ENCODE measurements around the gene SCP2. TPM values are rescaled to one million over a fixed set of nuclear protein-coding genes. Genes with fewer than 3 reads are reported as not detected.
A peak's percentile ranks its signal among the peaks of the same experiment; 100 is the strongest.

Gene SCP2
- total RNA-seq, 1 experiment from 2014 or later, result 59.3 TPM

DNA sequence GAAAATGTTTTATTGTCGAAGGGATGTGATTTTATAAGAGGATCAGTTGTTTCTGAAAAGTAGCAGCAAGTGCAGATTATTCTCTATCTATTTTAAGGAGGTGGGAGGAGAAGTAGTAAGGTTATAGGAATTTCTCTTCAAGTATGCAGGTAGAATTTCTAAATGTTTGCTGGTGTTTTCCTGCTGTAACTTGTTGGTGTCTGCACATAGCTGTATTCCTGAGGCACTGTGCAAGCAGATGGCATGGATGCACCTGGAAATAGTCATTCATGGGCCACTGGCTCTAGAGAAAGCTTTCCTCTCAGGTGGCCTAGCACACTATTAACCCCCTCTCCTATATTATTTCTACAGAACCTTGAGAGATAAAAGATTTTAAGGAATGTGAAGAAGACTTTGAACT lies 104.7 kb downstream of the SCP2 start:
- DNase-seq (ENCODE audit: low read depth), result no peak

DNA sequence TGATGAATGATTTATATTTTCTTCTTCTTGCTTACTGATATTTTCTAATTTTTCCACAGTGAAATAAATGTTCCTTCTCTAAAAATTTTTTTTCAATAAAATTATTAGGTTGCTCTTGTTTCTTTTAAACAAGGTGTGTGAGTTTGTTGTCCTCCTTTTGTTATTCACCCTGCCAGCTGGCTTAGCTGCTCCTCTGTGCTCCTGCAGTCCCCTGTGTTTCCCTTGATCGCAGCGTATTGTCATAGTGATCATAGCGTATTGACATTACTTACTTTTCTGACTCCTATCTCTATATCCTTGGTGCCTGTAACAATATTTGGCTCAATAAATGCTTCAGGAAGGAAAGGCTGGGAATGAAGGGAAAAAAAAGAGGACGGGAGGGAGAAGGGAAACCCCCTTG lies 110.1 kb downstream of the SCP2 start:
- DNase-seq (ENCODE audit: low read depth), result no peak

GRCh38 chr1:53038566-53038965 lies 111.5 kb downstream of the SCP2 start:
- no peak for DNase-seq (ENCODE audit: low read depth)

DNA sequence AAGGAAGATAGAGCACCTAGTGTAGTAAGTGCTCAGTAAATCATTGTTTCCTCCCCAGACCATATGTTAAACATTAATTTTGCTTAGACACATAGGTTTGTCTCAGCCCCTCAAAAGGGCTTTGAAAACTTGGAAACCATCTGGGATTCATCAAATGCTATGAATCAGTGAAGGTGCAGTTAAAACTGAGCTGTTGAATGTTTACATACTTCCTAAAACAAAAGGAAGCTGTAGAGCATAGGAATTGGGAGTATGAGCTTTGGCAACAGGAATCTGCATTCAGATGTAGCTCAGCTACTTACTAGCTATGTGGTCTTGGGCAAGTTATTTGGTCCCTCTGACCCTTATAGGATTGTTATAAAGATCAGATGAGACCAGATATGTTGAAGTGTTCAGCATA lies 116.2 kb downstream of the SCP2 start:
- no peak for DNase-seq (ENCODE audit: low read depth)

DNA sequence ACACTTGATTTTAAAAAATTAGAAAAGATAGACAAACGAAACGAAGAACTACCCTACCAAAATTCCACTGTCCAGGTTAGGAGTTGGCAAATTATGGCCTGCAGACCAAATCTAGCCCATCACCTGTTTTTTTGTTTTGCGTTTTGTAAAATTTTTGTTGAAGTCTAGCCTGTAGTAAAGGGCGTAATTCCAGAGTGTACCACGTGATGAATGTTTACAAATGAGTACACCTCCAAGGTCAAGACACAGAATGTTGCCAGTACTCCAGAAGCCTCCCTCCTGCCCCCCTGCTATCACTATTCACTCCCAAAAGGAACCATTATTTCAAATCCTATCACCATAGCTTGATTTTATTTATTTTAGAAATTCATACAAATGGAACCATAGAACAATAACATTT lies 117.8 kb downstream of the SCP2 start:
- DNase-seq (ENCODE audit: low read depth), result no peak

DNA sequence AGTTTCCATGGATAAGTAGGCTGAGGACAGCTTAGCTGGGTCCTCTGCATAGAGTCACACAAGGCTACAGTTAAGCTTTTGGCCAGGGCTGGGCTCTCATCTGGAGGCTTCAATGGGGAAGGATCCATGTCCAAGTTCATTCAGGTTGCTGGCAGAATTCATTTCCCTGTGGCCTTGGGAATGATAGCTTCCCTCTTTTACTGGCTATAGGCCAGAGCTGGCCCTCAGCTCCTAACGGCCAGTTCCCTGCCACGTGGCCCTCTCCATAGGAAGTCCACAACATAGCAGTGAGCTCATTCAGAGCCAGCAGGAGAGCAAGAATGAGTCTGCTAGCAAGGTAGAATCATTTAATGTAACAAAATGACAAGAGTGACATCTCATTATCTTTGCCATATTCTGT lies 119.9 kb downstream of the SCP2 start:
- DNase-seq (ENCODE audit: low read depth), result peak; percentile 68

DNA sequence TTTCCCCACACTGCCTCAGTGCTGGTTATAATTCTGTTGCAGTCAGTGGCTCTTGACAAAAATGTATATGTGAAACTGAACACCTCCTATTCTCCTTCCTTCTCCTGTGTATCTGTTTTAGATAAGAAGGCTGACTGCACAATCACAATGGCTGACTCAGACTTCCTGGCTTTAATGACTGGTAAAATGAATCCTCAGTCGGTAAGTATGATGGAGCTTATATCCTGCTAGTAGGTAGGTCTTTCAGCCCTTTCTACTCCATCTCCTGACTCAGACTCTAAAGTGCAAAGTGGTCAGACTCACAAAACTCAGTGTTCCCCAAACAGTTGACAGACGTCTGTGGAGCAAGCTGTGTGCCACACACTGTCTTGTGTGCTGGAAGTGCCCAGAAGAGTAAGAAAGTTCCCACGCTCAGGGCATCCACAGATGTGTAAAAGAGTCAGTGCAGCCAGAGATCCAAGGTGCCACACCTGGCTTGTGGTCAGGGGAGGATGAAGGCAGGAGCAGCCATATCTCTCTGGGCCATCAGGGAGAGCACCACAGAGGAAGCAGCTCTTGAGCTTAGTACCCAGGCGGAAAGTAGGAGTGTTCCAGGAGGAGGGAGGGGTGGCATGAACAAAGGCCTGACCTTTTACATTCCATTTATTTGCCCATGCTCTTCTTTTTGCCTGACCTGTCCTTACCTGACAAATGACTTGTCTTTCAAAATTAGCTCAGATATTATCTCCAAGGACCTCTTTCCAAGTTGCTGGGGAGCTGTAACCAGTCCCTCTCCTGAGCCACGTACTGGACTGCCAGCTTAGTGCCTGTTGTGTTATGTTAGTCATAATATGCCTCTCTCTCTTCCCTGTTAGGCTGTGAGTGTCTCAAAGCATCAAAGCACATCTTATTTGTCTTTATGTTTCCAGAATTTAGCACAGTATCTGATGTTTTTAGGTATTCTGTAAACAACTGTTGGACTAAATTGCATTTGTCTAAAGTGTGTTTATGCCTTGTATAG lies 121.0 kb downstream of the SCP2 start:
- peak; percentile 89 for DNase-seq (ENCODE audit: low read depth)

GRCh38 chr1:53048960-53049573 lies 122.0 kb downstream of the SCP2 start:
- no peak for DNase-seq (ENCODE audit: low read depth)

DNA sequence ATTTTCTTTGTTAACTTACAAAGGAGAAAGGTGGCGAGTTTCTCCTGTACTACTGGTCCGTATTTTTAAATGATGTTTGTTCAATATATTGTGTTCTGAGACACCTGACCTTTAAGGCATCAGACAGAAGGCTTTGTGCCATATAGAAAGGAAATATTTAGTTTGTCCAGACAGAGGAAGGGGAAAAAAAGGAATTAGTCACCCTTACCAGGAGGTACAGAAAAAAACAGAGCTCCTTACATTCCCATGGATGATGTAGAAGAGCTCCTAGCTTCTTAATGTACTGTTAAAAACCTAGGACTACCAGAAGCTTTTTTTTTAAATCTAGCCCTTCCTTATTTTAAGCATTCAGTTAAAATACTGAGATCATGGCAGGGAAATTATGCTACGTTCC lies 122.5 kb downstream of the SCP2 start:
- peak; percentile 40 for DNase-seq (ENCODE audit: low read depth)

DNA sequence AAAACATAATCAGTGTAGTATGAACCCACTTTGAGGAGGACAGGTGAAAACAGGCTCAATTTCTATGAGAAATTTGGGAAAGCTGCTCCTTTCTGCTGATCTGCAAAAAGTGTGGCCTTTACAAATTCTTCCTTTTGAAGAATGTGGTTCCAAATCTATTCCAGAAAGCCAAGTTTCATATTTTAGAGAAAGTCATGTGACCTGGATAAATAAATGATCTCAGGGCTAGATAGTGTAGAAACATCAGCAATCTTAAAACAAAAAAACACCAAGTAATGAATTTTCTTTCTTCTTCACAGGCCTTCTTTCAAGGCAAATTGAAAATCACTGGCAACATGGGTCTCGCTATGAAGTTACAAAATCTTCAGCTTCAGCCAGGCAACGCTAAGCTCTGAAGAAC lies 123.2 kb downstream of the SCP2 start:
- DNase-seq (ENCODE audit: low read depth), result no peak

GRCh38 chr1:53051676-53052075 lies 124.6 kb downstream of the SCP2 start:
- DNase-seq (ENCODE audit: low read depth), result no peak

- no peak for DNase-seq (ENCODE audit: low read depth)
Measured at GRCh38 chr1:53057127-53057526, 130.1 kb downstream of the SCP2 start.

- DNase-seq (ENCODE audit: low read depth), result no peak
Measured at GRCh38 chr1:53060579-53060978, 133.5 kb downstream of the SCP2 start.

GRCh38 chr1:53061123-53061858 lies 134.2 kb downstream of the SCP2 start:
- DNase-seq (ENCODE audit: low read depth), result no peak

DNA sequence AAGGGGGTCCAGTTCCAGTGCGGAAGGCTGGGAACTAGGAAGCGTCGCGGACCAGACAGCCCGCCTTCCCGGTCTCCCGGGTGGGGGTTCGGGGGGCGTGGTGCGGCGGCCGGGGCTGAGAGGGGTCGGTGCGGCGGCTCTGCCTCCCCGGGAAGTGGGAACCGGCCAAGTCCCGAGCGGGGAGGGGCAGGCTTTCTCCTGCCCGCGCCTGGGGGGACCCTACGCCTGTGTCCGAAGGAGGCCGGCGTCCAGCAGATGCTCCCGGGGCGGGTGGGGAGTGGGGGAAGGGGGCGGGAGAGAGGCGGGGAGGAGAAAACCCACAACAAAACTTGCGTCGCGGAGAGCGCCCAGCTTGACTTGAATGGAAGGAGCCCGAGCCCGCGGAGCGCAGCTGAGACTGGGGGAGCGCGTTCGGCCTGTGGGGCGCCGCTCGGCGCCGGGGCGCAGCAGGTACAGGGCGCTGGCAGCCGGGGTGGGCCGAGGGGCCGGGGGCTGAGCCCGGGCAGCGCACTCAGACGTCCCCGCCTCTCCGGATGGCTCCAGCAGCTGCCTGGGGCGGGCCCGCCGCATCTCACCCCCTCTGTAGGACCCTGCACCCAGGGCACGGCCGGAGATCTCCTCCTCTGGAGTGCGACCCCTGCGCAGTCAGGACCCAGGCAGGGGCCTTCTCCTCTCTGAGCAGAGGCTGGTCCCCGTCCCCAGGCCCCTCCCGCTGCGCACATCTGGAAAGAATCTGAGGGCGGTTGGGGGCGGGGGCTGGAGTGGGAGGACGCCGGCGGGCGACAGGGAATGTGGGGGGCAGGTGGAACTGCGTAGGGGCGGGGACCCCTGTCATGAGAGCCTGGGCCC lies 135.0 kb downstream of the SCP2 start, which contains the start of gene PODN:
PODN (plus strand) TSS at position 355 of the 849 bp plus-strand sequence. CDS start 7,643 bp downstream, outside the sequence.
- no peak for DNase-seq (ENCODE audit: low read depth)

GRCh38 chr1:53062708-53063591 lies 135.9 kb downstream of the SCP2 start:
- no peak for DNase-seq (ENCODE audit: low read depth)

GRCh38 chr1:53063744-53064515 lies 136.9 kb downstream of the SCP2 start:
- DNase-seq (ENCODE audit: low read depth), result no peak

DNA sequence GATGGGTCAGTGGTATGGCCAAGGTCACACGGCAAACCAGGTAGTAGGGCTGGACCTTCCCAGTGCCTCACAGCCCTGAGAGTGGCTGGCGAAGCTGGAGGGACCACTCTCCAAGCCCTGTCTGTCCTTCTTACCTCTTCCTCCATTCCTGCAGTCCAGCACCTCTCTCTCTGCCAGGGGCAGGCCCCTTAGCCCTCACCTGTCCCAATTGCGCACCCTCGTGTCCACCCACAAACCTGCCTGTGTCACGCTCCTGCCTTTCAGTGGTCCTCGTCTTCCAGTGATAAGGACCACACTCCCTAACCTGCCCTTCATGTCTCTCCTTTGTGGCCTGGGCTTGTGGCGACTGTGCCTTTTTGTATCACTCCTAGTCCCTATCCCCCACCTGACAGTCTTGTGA lies 138.3 kb downstream of the SCP2 start:
- no peak for DNase-seq (ENCODE audit: low read depth)

- no peak for DNase-seq (ENCODE audit: low read depth)
Measured at GRCh38 chr1:53066488-53066887, 139.4 kb downstream of the SCP2 start.
